NB4 (cell line): Measurements from ENCODE around the gene TJP1.
A peak's percentile ranks its signal among the peaks of the same experiment; 100 is the strongest.

ENCODE experiments used
- DNase-seq: peaks from one replicate; pipeline ENCODE4 v3.0.0; 2010; ENCODE audit warnings: low read depth
- H3K4me3 ChIP-seq: one replicate; pipeline ENCODE4 v1.5.1; 2011; ENCODE audit warnings: mild to moderate bottlenecking, low read depth, low read length, moderate library complexity
- MYC ChIP-seq: IDR thresholded peaks from 2 replicates; pipeline ENCODE4 v1.6.1; 2011; ENCODE audit warnings: low read depth, low read length
- POLR2A ChIP-seq: IDR thresholded peaks from 2 replicates; pipeline ENCODE4 v1.6.1; 2011; ENCODE audit warnings: mild to moderate bottlenecking; ENCODE audit not compliant: insufficient read length; ENCODE audit errors: extremely low read depth
- TF ChIP-seq, protein P1 (sequence below): IDR thresholded peaks from one replicate; pipeline ENCODE4 v1.5.1; 2012; ENCODE audit warnings: low read depth, low read length
- TF ChIP-seq, protein P2 (sequence below): IDR thresholded peaks from 2 replicates; pipeline ENCODE4 v1.6.1; 2011; ENCODE audit warnings: low read depth, low read length

Gene TJP1

DNA sequence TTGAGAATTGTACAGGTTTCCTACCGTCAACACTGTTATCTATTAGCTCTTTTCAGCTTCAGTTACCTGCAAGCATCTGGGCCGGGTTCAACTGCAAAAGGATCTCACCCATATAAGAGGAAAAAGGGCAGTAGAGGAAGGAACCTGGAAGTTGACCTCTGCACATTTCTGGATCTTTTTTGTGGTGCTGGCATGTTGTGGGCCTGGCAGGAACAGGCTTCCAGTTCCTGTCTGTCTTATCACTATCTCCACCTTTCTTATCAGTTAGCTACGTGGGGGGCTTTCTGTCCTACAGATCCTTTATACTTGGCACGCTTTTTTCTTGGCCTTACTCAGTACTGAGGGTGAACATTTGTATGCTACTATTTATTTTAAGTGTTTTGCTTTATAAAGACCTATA, 42.2 kb upstream of the TJP1 start:
- no peak for TF ChIP-seq POLR2A
- TF ChIP-seq, protein P1, sequence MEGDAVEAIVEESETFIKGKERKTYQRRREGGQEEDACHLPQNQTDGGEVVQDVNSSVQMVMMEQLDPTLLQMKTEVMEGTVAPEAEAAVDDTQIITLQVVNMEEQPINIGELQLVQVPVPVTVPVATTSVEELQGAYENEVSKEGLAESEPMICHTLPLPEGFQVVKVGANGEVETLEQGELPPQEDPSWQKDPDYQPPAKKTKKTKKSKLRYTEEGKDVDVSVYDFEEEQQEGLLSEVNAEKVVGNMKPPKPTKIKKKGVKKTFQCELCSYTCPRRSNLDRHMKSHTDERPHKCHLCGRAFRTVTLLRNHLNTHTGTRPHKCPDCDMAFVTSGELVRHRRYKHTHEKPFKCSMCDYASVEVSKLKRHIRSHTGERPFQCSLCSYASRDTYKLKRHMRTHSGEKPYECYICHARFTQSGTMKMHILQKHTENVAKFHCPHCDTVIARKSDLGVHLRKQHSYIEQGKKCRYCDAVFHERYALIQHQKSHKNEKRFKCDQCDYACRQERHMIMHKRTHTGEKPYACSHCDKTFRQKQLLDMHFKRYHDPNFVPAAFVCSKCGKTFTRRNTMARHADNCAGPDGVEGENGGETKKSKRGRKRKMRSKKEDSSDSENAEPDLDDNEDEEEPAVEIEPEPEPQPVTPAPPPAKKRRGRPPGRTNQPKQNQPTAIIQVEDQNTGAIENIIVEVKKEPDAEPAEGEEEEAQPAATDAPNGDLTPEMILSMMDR = no peak
- TF ChIP-seq, protein P2, sequence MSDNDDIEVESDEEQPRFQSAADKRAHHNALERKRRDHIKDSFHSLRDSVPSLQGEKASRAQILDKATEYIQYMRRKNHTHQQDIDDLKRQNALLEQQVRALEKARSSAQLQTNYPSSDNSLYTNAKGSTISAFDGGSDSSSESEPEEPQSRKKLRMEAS = no peak
- TF ChIP-seq MYC = no peak
- DNase-seq = no peak
- no peak overlapping the region for H3K4me3 ChIP-seq

DNA sequence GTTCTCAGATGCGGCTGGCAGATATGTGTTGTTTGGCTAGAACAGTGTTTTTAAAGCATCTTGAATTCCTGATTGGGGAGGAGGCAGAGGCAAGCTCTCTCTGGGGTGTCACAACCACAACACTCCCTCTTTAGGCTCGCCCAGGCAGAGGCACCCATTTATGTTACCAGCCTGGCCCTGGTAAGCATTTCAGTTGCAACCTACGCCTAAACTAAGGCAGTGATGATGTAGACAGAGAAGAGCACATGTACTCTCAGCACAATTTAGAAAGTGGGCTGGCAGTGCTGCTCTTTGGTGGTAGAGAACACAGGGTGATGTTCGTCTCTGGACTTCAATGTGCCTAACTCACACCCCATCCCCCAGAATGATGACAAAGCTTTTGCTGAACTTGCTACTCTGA, 41.2 kb upstream of the TJP1 start:
- H3K4me3 ChIP-seq = no peak overlapping the region
- TF ChIP-seq, protein P2 = no peak
- TF ChIP-seq MYC (no peak), POLR2A (no peak)
- TF ChIP-seq, protein P1 = no peak
- no peak for DNase-seq

DNA sequence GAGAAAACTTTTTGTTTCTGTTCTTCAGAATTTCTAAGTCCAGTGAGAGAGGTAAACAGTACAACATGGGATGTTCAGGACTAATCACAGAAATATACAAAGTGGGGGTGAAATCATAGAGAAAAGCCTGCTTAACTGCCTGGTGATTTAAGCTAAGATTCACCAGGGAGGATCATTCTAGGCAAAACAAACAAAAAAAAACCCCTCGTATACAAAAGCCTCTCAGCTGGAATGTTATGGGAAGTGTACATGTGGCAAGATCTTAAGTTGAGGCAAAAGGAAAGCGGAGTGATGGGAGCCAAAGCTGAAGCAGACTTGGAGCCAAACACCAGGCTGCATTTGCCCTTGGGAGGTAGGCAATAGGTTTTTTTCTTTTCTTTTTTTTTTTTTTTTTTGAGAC, 40.0 kb upstream of the TJP1 start:
- TF ChIP-seq POLR2A = no peak
- TF ChIP-seq, protein P1 = no peak
- TF ChIP-seq MYC = no peak
- TF ChIP-seq, protein P2 = no peak
- no peak overlapping the region for H3K4me3 ChIP-seq
- no peak for DNase-seq

DNA sequence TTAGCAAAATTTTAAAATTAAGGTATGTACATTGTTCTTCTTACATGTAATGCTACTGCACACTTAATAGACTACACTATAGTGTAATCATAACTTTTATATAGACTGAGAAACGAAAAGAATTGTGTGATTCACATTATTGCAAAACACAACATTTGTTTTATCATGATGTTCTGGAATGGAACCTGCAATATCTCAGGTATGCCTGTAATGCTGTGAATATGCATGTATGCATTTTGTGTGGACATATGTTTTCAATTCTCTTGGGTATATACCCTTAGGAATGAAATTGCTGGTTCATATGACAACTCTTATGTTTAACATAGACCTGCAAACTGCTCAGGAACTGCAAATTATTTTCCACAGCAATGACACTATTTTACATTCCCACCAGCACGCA, 38.6 kb upstream of the TJP1 start:
- DNase-seq = no peak
- H3K4me3 ChIP-seq = no peak overlapping the region
- TF ChIP-seq MYC = no peak
- TF ChIP-seq, protein P2 = no peak
- TF ChIP-seq POLR2A = no peak
- TF ChIP-seq, protein P1 = no peak

DNA sequence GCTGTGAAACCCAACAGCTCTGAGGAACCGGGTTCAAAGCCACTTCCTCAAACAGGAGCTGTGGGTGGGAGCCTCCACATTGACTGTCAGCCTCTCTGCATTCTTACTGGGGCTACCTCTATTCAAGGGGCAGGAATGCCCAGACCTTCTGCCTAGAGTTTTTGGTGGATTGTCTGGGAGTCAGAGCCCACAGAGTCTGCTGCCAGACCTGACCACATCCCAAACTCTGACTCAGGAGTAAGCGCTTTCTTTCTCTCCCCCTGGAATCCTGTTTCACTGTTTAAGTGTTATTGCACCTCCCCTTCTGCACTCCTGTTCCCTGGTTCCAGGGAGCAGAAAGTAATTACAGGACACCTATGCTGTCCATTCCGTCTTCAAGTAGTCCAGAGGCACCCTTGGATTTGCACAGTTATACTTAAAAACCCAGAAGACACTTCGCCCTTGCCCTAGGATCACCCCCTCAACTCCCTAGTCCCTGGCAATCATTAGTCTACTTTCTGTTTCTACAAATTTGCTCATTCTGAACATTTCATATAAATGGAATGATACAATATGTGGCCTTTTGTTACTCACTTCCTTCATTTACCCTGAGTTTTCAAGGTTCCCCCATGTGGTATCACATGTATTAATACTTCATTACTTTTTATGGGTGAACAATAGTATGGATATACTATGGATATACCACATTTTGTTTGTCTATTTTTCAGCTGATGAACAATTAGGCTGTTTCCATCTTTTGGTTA, 37.9 kb upstream of the TJP1 start:
- peak; percentile 12 for DNase-seq
- no peak overlapping the region for H3K4me3 ChIP-seq
- TF ChIP-seq MYC (no peak), POLR2A (no peak)
- TF ChIP-seq, protein P1 = no peak
- TF ChIP-seq, protein P2 = no peak
